GM12865 (cell line): Measurements from ENCODE around the gene CPZ.

Experiments used
- DNase-seq: peaks from one replicate; pipeline ENCODE4 v3.0.0; 2010; ENCODE audit warnings: low read depth
- H3K4me3 ChIP-seq: 2 replicates; pipeline ENCODE4 v1.5.1; 2011; ENCODE audit warnings: mild to moderate bottlenecking, low read depth, low read length, control low read depth
- TF ChIP-seq, protein P1 (sequence below): IDR thresholded peaks from 2 replicates; pipeline ENCODE4 v1.5.1; 2011; ENCODE audit warnings: low read length, control low read depth, low read depth, inconsistent platforms; ENCODE audit not compliant: insufficient read depth; ENCODE audit errors: missing control alignments

Gene CPZ

GRCh38 chr4:8609406-8609805 is 16.8 kb downstream of the CPZ start:
- no peak for DNase-seq
- H3K4me3 ChIP-seq: no peak overlapping the region
- TF ChIP-seq, protein P1, sequence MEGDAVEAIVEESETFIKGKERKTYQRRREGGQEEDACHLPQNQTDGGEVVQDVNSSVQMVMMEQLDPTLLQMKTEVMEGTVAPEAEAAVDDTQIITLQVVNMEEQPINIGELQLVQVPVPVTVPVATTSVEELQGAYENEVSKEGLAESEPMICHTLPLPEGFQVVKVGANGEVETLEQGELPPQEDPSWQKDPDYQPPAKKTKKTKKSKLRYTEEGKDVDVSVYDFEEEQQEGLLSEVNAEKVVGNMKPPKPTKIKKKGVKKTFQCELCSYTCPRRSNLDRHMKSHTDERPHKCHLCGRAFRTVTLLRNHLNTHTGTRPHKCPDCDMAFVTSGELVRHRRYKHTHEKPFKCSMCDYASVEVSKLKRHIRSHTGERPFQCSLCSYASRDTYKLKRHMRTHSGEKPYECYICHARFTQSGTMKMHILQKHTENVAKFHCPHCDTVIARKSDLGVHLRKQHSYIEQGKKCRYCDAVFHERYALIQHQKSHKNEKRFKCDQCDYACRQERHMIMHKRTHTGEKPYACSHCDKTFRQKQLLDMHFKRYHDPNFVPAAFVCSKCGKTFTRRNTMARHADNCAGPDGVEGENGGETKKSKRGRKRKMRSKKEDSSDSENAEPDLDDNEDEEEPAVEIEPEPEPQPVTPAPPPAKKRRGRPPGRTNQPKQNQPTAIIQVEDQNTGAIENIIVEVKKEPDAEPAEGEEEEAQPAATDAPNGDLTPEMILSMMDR: no peak

DNA sequence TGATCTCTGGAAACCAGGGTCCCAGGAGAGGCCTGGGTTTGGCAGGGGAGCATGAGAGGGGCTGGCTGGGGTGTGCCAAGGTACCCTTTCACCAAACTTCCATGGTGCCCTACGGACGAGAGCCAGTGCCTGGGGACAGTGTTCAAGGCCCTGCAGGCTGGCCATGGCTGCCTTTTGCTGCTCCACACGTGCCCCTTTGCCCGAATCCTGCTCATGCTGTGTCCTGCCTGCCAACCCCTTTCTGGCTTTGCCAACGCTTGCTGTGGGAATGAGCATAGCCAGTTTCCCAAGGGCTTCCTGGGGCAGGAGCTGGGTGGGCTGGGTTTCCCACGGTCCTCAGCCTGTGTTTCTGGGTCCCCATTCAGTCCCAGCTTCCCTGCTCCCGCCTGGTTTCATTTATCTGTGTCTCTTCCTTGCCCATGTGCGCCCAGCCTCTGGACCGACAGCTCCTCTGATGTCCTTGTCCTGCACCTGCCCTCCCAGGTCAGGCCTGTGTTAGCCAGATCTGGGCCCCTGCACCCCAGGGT is 17.3 kb downstream of the CPZ start:
- H3K4me3 ChIP-seq: no peak overlapping the region
- no peak for DNase-seq
- TF ChIP-seq, protein P1: no peak

DNA sequence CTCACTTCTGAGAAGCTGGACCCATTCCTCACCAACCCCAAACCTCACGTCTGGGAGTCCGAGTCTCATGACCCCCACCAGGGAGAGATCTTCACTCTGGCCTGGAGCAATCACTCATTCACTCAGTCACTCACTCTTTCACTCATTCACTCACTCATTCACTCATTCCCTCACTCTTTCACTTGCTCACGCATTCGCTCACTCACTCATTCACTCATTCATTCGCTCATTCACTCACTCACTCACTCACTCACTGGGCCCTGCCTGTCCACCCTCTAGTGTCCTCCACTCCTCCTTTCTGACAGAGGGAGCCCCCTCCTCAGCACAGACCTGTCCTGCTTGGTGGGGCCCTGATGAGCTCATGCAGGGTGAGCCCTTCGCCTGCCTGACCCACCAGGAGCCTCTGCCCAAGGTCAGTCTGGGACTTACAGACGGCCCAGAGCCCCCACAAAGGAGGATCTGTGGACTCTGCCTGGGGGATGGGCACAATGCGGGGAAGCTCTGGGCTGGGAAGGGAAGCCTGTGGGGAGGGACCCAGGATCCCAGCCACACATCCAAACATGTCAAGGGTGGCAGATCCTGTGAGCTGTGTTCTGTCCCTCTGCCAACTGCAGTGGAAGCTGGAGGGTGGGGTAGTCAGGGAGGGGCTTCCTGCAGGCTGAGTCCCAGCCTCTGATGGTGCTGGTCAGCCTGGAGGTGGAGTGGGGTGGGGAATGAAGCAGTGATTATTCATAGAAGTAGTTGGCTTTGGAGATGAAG is 18.5 kb downstream of the CPZ start:
- TF ChIP-seq, protein P1: no peak
- no peak overlapping the region for H3K4me3 ChIP-seq
- no peak for DNase-seq

- DNase-seq: no peak
- H3K4me3 ChIP-seq: no peak overlapping the region
- TF ChIP-seq, protein P1: no peak
Measured at GRCh38 chr4:8612646-8613045, 20.1 kb downstream of the CPZ start.

- TF ChIP-seq, protein P1: no peak
Measured at GRCh38 chr4:8613421-8614364, 21.1 kb downstream of the CPZ start.

DNA sequence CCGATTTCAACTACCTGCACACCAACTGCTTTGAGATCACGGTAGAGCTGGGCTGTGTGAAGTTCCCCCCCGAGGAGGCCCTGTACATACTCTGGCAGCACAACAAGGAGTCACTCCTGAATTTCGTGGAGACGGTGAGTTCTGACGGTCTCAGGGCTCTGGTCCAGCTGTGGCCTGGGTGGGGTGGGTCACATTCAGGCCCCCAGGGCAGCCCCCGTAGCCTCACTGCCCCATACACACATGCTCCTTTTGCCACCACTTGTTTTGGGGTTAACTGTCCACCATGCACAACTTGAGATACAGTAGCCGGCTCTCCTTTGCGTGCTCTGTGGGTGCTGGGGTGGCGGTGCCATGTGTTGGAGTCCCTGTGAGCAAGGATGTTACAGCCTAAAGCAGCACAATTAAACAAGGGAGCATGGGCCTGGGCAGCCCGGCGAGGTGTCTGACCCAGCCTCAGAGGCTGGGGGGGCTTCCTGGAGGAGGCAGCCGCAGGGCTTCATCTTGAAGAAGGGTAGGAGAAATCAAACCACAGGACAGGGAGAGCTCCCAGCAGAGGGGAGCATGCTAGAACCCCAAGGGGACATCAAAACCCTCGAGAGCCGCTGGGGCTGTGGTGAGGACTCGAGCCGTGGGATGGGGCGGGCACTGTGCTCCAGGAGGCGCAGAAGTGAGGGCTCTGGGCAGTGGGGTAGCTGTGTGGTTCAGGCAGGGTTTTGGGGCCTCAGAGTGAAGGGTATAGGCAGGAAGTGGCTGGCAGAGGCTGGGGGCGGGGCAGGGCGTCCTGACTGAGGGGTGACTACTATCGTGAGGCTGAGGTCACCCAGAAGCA is 22.0 kb downstream of the CPZ start:
- no peak overlapping the region for H3K4me3 ChIP-seq
- TF ChIP-seq, protein P1: no peak
- no peak for DNase-seq

More at GRCh38 chr4:8613421-8614364, 21.1 kb downstream of the CPZ start:
- DNase-seq: no peak
- no peak overlapping the region for H3K4me3 ChIP-seq
